LNCaP clone FGC (cell line): ENCODE data around the gene SHFL.

Experiments
- DNase-seq: peaks from one replicate; pipeline ENCODE4 v3.0.0-alpha.2; 2011; ENCODE audit warnings: low read depth
- H3K4me3 ChIP-seq: 2 replicates; pipeline ENCODE4 v1.5.1; 2011; ENCODE audit warnings: mild to moderate bottlenecking, low read depth, low read length, control low read depth
- TF ChIP-seq, protein P1 (sequence below): IDR thresholded peaks from 2 replicates; pipeline ENCODE4 v1.5.1; 2012; ENCODE audit warnings: mild to moderate bottlenecking; ENCODE audit not compliant: control insufficient read depth, insufficient read depth; ENCODE audit errors: extremely low read depth

The SHFL gene

DNA sequence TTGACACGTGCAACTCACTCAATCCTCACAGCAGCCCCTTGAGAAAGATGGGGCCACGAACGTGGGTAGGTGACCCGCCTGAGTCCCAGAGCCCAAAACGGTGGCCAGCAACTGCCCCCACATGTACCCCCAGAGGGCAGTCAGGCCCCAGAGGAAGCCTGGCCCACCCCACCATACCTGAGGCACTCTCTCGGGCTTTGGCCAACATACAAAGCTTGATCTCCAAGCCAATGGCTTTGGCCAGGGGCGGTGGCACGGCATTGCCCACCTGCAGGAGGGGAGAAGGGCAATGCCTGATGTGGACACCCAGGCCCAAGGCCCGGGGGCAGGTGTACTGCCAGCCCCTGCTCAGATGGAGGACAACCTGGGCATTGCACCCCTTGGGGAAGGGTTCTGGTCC lies 47.9 kb downstream of the SHFL start:
- H3K4me3 ChIP-seq, result no peak overlapping the region
- no peak for DNase-seq
- TF ChIP-seq, protein P1, sequence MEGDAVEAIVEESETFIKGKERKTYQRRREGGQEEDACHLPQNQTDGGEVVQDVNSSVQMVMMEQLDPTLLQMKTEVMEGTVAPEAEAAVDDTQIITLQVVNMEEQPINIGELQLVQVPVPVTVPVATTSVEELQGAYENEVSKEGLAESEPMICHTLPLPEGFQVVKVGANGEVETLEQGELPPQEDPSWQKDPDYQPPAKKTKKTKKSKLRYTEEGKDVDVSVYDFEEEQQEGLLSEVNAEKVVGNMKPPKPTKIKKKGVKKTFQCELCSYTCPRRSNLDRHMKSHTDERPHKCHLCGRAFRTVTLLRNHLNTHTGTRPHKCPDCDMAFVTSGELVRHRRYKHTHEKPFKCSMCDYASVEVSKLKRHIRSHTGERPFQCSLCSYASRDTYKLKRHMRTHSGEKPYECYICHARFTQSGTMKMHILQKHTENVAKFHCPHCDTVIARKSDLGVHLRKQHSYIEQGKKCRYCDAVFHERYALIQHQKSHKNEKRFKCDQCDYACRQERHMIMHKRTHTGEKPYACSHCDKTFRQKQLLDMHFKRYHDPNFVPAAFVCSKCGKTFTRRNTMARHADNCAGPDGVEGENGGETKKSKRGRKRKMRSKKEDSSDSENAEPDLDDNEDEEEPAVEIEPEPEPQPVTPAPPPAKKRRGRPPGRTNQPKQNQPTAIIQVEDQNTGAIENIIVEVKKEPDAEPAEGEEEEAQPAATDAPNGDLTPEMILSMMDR, result no peak

GRCh38 chr19:10135551-10136334 lies 49.6 kb downstream of the SHFL start:
- no peak for DNase-seq
- H3K4me3 ChIP-seq, result no peak overlapping the region
- TF ChIP-seq, protein P1, result no peak

- TF ChIP-seq, protein P1, result no peak
- no peak overlapping the region for H3K4me3 ChIP-seq
- no peak for DNase-seq
These were observed 50.8 kb downstream of the SHFL start for GRCh38 chr19:10136936-10137335.

DNA sequence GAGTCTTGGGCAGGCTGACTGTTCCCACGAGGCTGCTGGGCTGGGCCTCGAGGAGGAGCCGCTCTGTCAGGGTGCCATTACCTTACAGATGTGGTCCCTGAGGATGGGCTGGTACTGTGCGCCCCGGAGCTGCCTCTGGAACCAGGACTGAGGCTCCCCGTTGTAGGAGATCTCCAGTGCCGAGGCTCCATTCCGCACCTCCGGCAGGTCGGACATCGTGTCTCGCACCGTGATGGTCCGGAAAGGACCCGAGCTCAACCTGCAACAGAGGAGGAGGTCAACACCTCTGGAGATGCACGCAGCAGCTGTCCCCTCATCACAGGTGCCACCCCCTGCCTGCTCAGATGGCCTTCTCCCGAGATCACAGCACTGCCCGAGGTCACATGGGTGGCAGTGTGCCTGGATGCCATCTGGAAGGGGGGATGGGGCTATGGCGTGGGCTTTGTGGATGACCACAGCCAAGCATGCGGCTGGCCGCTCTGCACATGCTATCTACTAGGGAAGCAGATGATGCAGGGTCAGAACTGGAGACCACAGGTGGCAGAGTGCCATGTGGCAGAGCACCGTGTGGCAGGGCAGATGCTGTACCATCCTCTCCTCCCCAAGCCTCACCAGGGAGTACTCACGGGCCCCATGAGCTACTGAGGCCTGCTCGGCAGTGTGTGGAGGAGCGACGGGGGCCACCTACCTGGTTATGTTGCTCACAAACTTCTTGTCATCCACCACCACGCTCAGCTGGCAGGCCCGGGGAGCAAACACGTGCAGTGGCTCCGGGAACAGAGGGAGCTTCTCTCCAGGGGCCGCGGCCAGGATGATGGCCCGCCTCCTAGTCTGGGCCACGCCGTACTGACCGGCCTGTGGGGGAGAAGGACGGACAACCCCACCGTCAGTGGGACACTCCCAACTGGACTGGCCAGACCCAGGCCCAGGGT lies 51.9 kb downstream of the SHFL start:
- TF ChIP-seq, protein P1, result no peak
- H3K4me3 ChIP-seq, result no peak overlapping the region
- DNase-seq, result no peak

DNA sequence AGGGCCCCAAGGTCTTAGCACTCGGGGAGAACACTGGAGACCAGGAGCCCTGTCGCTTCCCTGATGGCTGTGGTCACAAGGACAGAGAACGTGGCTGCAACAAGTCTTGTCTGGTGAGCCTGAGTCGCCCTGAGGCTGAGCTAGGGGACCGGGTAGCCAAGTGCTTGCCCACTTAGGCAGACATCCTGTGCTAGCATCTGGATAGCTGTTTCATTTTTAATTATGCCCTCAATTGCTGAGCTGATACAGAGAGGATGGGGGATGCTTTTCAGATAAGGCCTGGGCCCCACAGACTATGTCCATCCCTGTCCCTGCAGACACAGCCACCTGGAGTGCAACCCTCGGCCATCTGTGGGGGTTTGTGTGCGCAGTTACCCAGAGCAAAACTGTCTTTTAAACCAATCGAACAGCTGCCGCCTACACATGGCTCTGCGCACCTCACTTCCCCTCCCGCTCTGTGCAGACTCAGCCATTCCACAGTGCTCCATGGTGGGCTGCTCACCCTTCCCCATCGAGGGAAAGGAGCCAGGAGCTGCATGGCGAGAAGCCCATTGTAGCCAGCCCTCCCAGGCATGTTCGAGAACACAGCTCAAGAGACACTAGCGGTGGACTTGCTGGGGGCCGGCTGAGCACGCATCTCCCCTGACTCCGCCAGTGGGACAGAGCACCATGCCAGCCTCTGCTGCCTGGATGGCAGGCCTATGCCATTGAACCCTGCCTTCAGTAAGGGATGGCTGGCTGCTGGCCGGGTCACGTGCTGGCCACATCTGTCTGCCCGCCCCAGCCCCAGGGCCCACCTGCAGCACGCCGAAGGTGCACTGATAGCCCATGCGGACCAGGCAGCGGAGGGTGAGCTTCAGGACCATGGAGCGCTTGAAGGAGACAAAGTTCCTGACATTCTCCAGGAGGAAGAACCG lies 53.0 kb downstream of the SHFL start:
- DNase-seq, result no peak
- TF ChIP-seq, protein P1, result no peak
- H3K4me3 ChIP-seq, result no peak overlapping the region

DNA sequence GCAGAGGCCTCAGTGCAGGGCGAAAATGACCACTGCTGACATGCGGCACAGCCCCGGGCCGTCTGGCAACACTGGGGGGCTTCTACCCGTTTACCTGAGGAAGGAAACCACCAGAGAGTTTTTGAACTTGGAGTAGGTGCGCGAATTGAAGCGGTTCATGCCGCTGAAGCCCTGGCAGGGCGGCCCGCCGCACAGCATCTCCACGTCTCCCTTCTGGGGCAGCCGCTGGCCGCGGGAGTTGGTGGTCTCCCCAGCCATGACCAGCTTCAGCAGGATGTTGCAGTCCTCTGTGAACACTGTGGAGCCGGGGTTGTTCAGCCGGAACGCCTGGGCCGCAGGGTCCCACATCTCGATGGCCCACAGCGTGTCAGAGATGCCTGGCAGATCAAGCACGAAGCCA lies 53.8 kb downstream of the SHFL start:
- TF ChIP-seq, protein P1, result no peak
- no peak overlapping the region for H3K4me3 ChIP-seq
- no peak for DNase-seq
